Glutamatergic neuron (in vitro differentiated cells): Measurements from ENCODE around the gene DDX28. TPM values are rescaled to one million over a fixed set of nuclear protein-coding genes. Genes with fewer than 3 reads are reported as not detected.

Source experiments
- DNase-seq: peaks from one replicate; pipeline ENCODE4 v3.0.0; 2022
- H3K27ac Mint-ChIP-seq: one replicate; pipeline ENCODE4 v1.8.0; 2020; ENCODE audit warnings: mild to moderate bottlenecking, mixed read lengths, inconsistent platforms; ENCODE audit not compliant: unreplicated experiment
- H3K27me3 Mint-ChIP-seq: one replicate; pipeline ENCODE4 v1.8.0; 2020; ENCODE audit warnings: mild to moderate bottlenecking, moderate library complexity, mixed read lengths, inconsistent platforms; ENCODE audit not compliant: unreplicated experiment
- H3K36me3 Mint-ChIP-seq: one replicate; pipeline ENCODE4 v1.8.0; 2020; ENCODE audit warnings: mild to moderate bottlenecking, mixed read lengths, inconsistent platforms; ENCODE audit not compliant: unreplicated experiment
- H3K4me1 Mint-ChIP-seq: one replicate; pipeline ENCODE4 v1.8.0; 2020; ENCODE audit warnings: mild to moderate bottlenecking, low read depth, mixed read lengths, inconsistent platforms; ENCODE audit not compliant: unreplicated experiment
- H3K4me3 Mint-ChIP-seq: one replicate; pipeline ENCODE4 v1.8.0; 2020; ENCODE audit warnings: mild to moderate bottlenecking, mixed read lengths, inconsistent platforms; ENCODE audit not compliant: unreplicated experiment
- H3K9me3 Mint-ChIP-seq: one replicate; pipeline ENCODE4 v1.8.0; 2020; ENCODE audit warnings: mild to moderate bottlenecking, moderate library complexity, mixed read lengths, inconsistent platforms; ENCODE audit not compliant: unreplicated experiment
- total RNA-seq: library from RNA; stranded (reverse); fragmentation: NEBNext Ultra II Directional; extraction: Animal tissue kit (Norgen Biotek cat#: 25700); gene quantifications from one replicate; pipeline ENCODE4 v1.2.1, GENCODE V29; 2021; ENCODE audit not compliant: unreplicated experiment
- TF ChIP-seq, protein P1 (sequence below): fragments of 200-600 bp; sonication (generic); IDR thresholded peaks from one replicate; pipeline ENCODE4 v1.5.0; 2021; ENCODE audit not compliant: partially characterized antibody, unreplicated experiment

Gene DDX28
- total RNA-seq, 1 donor from 2014 or later, result 6.7 TPM

- TF ChIP-seq, protein P1, sequence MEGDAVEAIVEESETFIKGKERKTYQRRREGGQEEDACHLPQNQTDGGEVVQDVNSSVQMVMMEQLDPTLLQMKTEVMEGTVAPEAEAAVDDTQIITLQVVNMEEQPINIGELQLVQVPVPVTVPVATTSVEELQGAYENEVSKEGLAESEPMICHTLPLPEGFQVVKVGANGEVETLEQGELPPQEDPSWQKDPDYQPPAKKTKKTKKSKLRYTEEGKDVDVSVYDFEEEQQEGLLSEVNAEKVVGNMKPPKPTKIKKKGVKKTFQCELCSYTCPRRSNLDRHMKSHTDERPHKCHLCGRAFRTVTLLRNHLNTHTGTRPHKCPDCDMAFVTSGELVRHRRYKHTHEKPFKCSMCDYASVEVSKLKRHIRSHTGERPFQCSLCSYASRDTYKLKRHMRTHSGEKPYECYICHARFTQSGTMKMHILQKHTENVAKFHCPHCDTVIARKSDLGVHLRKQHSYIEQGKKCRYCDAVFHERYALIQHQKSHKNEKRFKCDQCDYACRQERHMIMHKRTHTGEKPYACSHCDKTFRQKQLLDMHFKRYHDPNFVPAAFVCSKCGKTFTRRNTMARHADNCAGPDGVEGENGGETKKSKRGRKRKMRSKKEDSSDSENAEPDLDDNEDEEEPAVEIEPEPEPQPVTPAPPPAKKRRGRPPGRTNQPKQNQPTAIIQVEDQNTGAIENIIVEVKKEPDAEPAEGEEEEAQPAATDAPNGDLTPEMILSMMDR, result peak; percentile 73
- peak; percentile 82 for DNase-seq
- Mint-ChIP-seq H3K4me1 (peaks cover 12% of the 10 kb centered on the region), H3K4me3 (peak overlapping the region; percentile 8), H3K27me3 (peaks cover 1% of the 10 kb centered on the region), H3K27ac (no peak overlapping the region), H3K36me3 (peaks cover 5% of the 10 kb centered on the region), H3K9me3 (peaks cover 3% of the 10 kb centered on the region)
These were observed 41.8 kb upstream of the DDX28 start for GRCh38 chr16:68064791-68065365.

DNA sequence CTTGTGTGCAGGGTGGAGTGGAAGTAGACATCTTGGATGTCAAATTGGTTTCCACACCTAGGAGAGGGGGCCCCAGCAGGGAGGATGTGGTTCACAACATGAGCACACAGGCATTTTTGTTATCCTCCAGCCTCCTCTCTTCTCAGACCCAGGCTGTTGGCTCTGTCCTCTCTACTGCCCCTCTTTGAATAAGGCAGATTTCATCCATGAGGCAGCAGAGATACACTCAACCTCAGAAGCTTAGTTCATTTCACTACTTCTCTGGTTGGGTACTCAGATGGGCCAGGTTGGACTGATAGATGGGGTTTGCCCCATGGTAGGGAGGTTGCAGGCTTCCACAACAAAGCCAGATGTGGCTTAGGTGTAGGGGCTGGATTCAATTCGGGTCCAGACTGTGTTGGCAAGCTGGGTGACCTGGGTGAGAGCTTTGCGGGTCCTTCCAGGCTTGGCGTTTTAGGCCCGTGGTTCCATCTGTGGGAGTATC, 39.9 kb upstream of the DDX28 start:
- TF ChIP-seq, protein P1, result no peak
- no peak overlapping the region for H3K4me3 Mint-ChIP-seq
- H3K4me1 Mint-ChIP-seq, result peaks cover 10% of the 10 kb centered on the region
- H3K27ac Mint-ChIP-seq, result no peak overlapping the region
- H3K9me3 Mint-ChIP-seq, result peaks cover 3% of the 10 kb centered on the region
- H3K36me3 Mint-ChIP-seq, result peaks cover 5% of the 10 kb centered on the region
- peaks cover 1% of the 10 kb centered on the region for H3K27me3 Mint-ChIP-seq
- no peak for DNase-seq

- Mint-ChIP-seq H3K36me3 (peaks cover 5% of the 10 kb centered on the region), H3K9me3 (peaks cover 1% of the 10 kb centered on the region)
- TF ChIP-seq, protein P1, result no peak
These were observed 38.4 kb upstream of the DDX28 start for GRCh38 chr16:68061396-68061795.

DNA sequence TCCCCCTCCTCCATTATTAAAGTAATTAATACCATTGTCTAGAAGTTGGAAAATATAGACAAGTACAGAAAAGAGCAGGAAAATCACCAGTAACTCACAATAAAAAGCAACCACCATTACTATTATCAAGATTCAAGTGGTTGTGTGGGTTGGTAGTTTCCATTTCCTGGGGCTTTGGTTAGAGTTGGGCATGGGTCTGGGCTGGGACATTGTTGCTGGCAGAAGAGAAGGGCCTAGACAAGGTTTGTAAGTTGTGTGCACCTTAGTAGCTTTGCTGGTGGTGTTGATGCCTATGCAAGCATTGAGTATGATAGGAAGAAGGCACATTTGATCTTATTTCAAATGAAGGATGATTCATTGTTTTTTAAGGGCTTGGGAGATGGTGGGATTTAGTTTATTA, 36.8 kb upstream of the DDX28 start:
- Mint-ChIP-seq H3K4me3 (no peak overlapping the region), H3K4me1 (peaks cover 8% of the 10 kb centered on the region), H3K9me3 (no peaks in the 10 kb centered on the region), H3K27ac (no peak overlapping the region), H3K27me3 (no peaks in the 10 kb centered on the region), H3K36me3 (peaks cover under 1% of the 10 kb centered on the region)
- no peak for DNase-seq
- TF ChIP-seq, protein P1, result no peak

More at GRCh38 chr16:68061396-68061795, 38.4 kb upstream of the DDX28 start:
- DNase-seq, result no peak
- H3K27me3 Mint-ChIP-seq, result no peaks in the 10 kb centered on the region
- peaks cover 8% of the 10 kb centered on the region for H3K4me1 Mint-ChIP-seq
- no peak overlapping the region for H3K27ac Mint-ChIP-seq
- no peak overlapping the region for H3K4me3 Mint-ChIP-seq

- H3K27ac Mint-ChIP-seq, result no peak overlapping the region
- no peak overlapping the region for H3K4me3 Mint-ChIP-seq
- TF ChIP-seq, protein P1, result no peak
- DNase-seq, result no peak
- H3K9me3 Mint-ChIP-seq, result peaks cover 2% of the 10 kb centered on the region
- H3K36me3 Mint-ChIP-seq, result no peaks in the 10 kb centered on the region
- peaks cover 2% of the 10 kb centered on the region for H3K4me1 Mint-ChIP-seq
- H3K27me3 Mint-ChIP-seq, result peaks cover 2% of the 10 kb centered on the region
These were observed 32.4 kb upstream of the DDX28 start for GRCh38 chr16:68055395-68055794.
